ENCODE measurements around the gene NRIP1. TPM values are rescaled to one million over a fixed set of nuclear protein-coding genes. Genes with fewer than 3 reads are reported as not detected.

NRIP1 gene
- total and polyA plus RNA-seq, 10 of the 15 experiments (the other 5 are each of a cell fraction or from before 2014, with no cell fraction given), result 2.9 to 26.1 (median 9.3) TPM

- BruUV-seq (replicated peaks), result no TSS peak
- no peaks in the 10 kb centered on the region; a peak in 2 of 4 replicates for H3K36me3 ChIP-seq (ENCODE audit: control insufficient read depth in 2 of 2, insufficient read depth in 2 of 2, low read length in 1 of 2)
- H4K20me1 ChIP-seq (ENCODE audit: control insufficient read depth, insufficient read depth), result no peaks in the 10 kb centered on the region
- FAIRE-seq (no peak), DNase-seq (ENCODE audit: low read depth, low spot score) (no peak), ATAC-seq (no peak)
- in situ Hi-C loops (cut with MboI), result no loop called here
- WGBS (ENCODE audit: insufficient coverage, insufficient replicate concordance, low lambda C conversion rate, missing lambda C conversion rate), result 40% methylated on average over 5 of the region's 6 CpGs
- ChIA-PET POLR2A (no interaction called here), CTCF (no interaction called here), RAD21 (ENCODE audit: unreplicated experiment) (interaction anchor here (1.5 kb wide), 1 partner anchor 107 kb away, joined by 3 read pairs; no protein-coding TSS in a partner anchor), SMC1A (ENCODE audit: uncharacterized antibody, unreplicated experiment) (no interaction called here)
- H3K4me1 ChIP-seq (ENCODE audit: control insufficient read depth, insufficient read depth, low read length), result no peaks in the 10 kb centered on the region
- intact Hi-C loops (cut with micrococcal nuclease; ENCODE audit: unreplicated experiment), result no loop called here
- no peak overlapping the region for H3K4me2 ChIP-seq (ENCODE audit: control insufficient read depth, insufficient read depth)
- no peaks in the 10 kb centered on the region; the same call in 2 of the 3 replicates for H3K9me3 ChIP-seq (replicated peaks; ENCODE audit: control insufficient read depth, insufficient read depth, low read length)
- H2AFZ ChIP-seq (ENCODE audit: control insufficient read depth, low read depth, low read length), result no peak overlapping the region
- H3K9ac ChIP-seq (ENCODE audit: control insufficient read depth, insufficient read depth, low read length), result no peak overlapping the region
- no peak overlapping the region for H3K4me3 ChIP-seq
- no peaks in the 10 kb centered on the region for H3K27me3 ChIP-seq (replicated peaks in 1 of 2; ENCODE audit: control insufficient read depth in 2 of 2, insufficient read depth in 2 of 2, low read length in 1 of 2)
- H3K79me2 ChIP-seq (ENCODE audit: control insufficient read depth, insufficient read depth, low read length), result no peaks in the 10 kb centered on the region
- no peak overlapping the region for H3K27ac ChIP-seq (ENCODE audit: control insufficient read depth, insufficient read depth)
- TF ChIP-seq KAT2A (conservative IDR thresholded peaks at IDR 0.05; ENCODE audit: control insufficient read depth, low read depth, low read length) (no peak), ELK1 (IDR thresholded peaks at IDR 0.05; ENCODE audit: low read depth, low read length) (no peak), CBX5 (IDR thresholded peaks at IDR 0.05; ENCODE audit: low read depth) (no peak), BCLAF1 (IDR thresholded peaks at IDR 0.05) (no peak), E2F4 (IDR thresholded peaks at IDR 0.05; ENCODE audit: low read depth, low read length) (no peak), RBBP5 (conservative IDR thresholded peaks at IDR 0.05) (no peak), IRF5 (IDR thresholded peaks at IDR 0.05; ENCODE audit: borderline replicate concordance) (no peak), ZBTB11 (CRISPR knock-in tag; IDR thresholded peaks at IDR 0.05) (no peak), BMI1 (IDR thresholded peaks at IDR 0.05; ENCODE audit: borderline replicate concordance) (no peak), SREBF2 (IDR thresholded peaks at IDR 0.05; ENCODE audit: low read length) (no peak), ATF3 (IDR thresholded peaks at IDR 0.05; ENCODE audit: borderline replicate concordance, extremely low read depth, low read depth, low read length) (no peak), YY1 (IDR thresholded peaks at IDR 0.05; ENCODE audit: low read depth, low read length) (no peak), CREM (IDR thresholded peaks at IDR 0.05; ENCODE audit: low read depth) (no peak)
These were observed 89.5 kb downstream of the NRIP1 start for GRCh38 chr21:14975136-14975919.

Data from GM12878 (cell line).